Activated CD4-positive, alpha-beta T cell treated with anti-CD3 and anti-CD28 coated beads for 1 hour (primary cell): ENCODE measurements around the gene INPP5F.
"Not testable (repeated sequence)": the region's sequence is repeated elsewhere in the genome, so short reads cannot be mapped to it uniquely, and the experiment has no call there.

Source experiments
- DNase-seq: peaks from one replicate; pipeline ENCODE4 v3.0.0-alpha.2; 2020

Gene INPP5F

GRCh38 chr10:119707331-119707730, 18.5 kb upstream of the INPP5F start:
- DNase-seq = not testable (repeated sequence)

GRCh38 chr10:119710935-119711334, 14.9 kb upstream of the INPP5F start:
- DNase-seq = not testable (repeated sequence)

- DNase-seq = no peak
These were observed 11.9 kb upstream of the INPP5F start for GRCh38 chr10:119713744-119714483.

- no peak for DNase-seq
These were observed 11.4 kb upstream of the INPP5F start for GRCh38 chr10:119714484-119714816.

GRCh38 chr10:119715628-119716505, 10.0 kb upstream of the INPP5F start:
- DNase-seq = no peak

GRCh38 chr10:119723161-119723560, 2.7 kb upstream of the INPP5F start:
- no peak for DNase-seq

GRCh38 chr10:119723624-119724023, 2.2 kb upstream of the INPP5F start:
- no peak for DNase-seq

GRCh38 chr10:119724593-119725516, 995 bp upstream of the INPP5F start:
- no peak for DNase-seq

- DNase-seq = no peak
These were observed 378 bp upstream of the INPP5F start for GRCh38 chr10:119725517-119725827.

GRCh38 chr10:119726676-119727261, 919 bp downstream of the INPP5F start:
- no peak for DNase-seq

- DNase-seq = no peak
These were observed 2.4 kb downstream of the INPP5F start for GRCh38 chr10:119728172-119728800.

GRCh38 chr10:119734396-119735332, 8.8 kb downstream of the INPP5F start:
- no peak for DNase-seq

GRCh38 chr10:119735451-119735850, 9.6 kb downstream of the INPP5F start:
- no peak for DNase-seq

GRCh38 chr10:119736220-119736619, 10.4 kb downstream of the INPP5F start:
- no peak for DNase-seq

- DNase-seq = no peak
These were observed 11.3 kb downstream of the INPP5F start for GRCh38 chr10:119737039-119737663.

- DNase-seq = no peak
These were observed 12.0 kb downstream of the INPP5F start for GRCh38 chr10:119737823-119738222.

GRCh38 chr10:119738962-119739361, 13.1 kb downstream of the INPP5F start:
- no peak for DNase-seq

GRCh38 chr10:119740096-119740495, 14.2 kb downstream of the INPP5F start:
- no peak for DNase-seq

GRCh38 chr10:119742947-119743648, 17.2 kb downstream of the INPP5F start:
- no peak for DNase-seq

- DNase-seq = no peak
These were observed 22.1 kb downstream of the INPP5F start for GRCh38 chr10:119747940-119748339.
